Effector memory CD4-positive, alpha-beta T cell (primary cell): ENCODE results near the gene STK24.
A peak's percentile ranks its signal among the peaks of the same experiment; 100 is the strongest.

Source experiments
- DNase-seq, 3 donors: peaks; one replicate each; pipeline ENCODE4 v3.0.0-alpha.2; 2020
- H3K27ac ChIP-seq: 2 replicates; pipeline ENCODE4 v1.7.0; 2013; ENCODE audit warnings: mild to moderate bottlenecking, low read length, moderate library complexity; ENCODE audit not compliant: insufficient read depth, poor library complexity, severe bottlenecking
- H3K27me3 ChIP-seq: replicated peaks from 2 replicates; pipeline ENCODE4 v1.7.0; 2013; ENCODE audit warnings: mild to moderate bottlenecking, low read length; ENCODE audit not compliant: insufficient read depth, control insufficient read depth, poor library complexity, severe bottlenecking
- H3K36me3 ChIP-seq: 2 replicates; pipeline ENCODE4 v1.7.0; 2013; ENCODE audit warnings: mild to moderate bottlenecking, low read length, moderate library complexity; ENCODE audit not compliant: control insufficient read depth, insufficient read depth
- H3K4me1 ChIP-seq: 2 replicates; pipeline ENCODE4 v1.7.0; 2013; ENCODE audit warnings: low read length, mild to moderate bottlenecking; ENCODE audit not compliant: control insufficient read depth, insufficient read depth, poor library complexity, severe bottlenecking
- H3K4me3 ChIP-seq: 2 replicates; pipeline ENCODE4 v1.7.0; 2013; ENCODE audit warnings: low read length, low read depth, mild to moderate bottlenecking; ENCODE audit not compliant: insufficient read depth, poor library complexity, severe bottlenecking
- H3K9me3 ChIP-seq: 2 replicates; pipeline ENCODE4 v1.7.0; 2013; ENCODE audit warnings: mild to moderate bottlenecking, low read length, moderate library complexity; ENCODE audit not compliant: control insufficient read depth

The STK24 gene

DNA sequence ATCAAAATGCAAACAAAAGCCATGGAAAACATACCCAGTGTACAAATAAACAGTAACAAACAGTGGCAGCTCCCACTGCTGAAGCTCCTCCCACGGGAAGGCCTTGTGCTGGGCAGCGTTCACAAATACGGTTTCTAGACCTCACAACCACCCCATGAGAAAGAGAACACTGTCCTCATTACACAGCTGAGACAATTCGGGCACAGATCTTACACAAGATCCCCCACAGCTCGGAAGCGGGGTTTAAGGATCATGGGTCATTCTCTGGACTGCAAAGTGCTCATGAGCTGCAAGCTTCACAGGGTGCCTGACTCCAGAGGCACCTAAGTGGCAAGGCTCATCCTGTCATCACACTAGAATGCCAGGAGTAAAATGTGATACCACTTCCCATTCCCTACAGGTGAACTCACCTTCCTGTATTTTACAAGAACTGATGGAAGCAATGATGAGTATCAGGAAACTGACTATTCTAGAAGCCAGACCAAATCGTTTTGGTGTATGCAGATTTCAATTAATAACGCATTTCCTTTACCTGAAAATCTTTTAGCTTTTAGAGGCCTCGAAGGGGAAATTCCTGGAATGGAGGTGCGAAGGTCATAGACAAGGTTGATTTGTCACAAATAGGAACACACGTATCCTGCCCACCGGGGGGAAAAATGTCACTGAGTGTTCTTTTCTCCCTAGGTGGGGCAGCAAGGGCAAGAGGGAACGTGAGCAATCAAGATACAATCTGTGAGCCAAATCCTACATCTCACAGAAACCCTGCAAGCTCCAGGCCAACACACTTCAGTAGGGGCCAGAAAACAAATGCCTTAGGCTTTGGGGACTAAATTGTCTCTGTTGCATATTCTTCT, 41.2 kb downstream of the STK24 start:
- Histone ChIP-seq H3K27me3 (no peaks in the 10 kb centered on the region), H3K27ac (peak overlapping the region; percentile 34), H3K4me3 (no peak overlapping the region), H3K36me3 (peaks cover 8% of the 10 kb centered on the region), H3K4me1 (peaks cover 54% of the 10 kb centered on the region), H3K9me3 (no peaks in the 10 kb centered on the region)
- no peak for DNase-seq

DNA sequence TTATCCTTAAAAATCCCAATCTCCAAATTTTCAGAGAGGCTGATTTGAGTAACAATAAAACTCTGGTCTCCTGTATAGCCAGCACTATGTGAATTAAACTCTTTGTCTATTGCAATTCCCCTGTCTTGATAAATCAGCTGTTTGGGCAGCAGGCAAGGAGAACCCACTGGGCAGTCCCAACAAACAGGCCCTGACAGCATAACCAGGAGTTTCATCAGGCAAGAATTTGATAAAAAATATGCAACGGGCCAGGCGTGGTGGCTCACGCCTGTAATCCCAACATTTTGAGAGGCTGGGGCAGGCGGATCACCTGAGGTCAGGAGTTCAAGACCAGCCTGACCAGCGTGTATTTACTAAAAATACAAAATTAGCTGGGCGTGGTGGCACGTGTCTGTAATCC, 42.1 kb downstream of the STK24 start:
- Histone ChIP-seq H3K4me3 (no peak overlapping the region), H3K27me3 (no peaks in the 10 kb centered on the region), H3K27ac (no peak overlapping the region), H3K4me1 (peaks cover 60% of the 10 kb centered on the region), H3K36me3 (peaks cover 8% of the 10 kb centered on the region), H3K9me3 (no peaks in the 10 kb centered on the region)
- DNase-seq: no peak

DNA sequence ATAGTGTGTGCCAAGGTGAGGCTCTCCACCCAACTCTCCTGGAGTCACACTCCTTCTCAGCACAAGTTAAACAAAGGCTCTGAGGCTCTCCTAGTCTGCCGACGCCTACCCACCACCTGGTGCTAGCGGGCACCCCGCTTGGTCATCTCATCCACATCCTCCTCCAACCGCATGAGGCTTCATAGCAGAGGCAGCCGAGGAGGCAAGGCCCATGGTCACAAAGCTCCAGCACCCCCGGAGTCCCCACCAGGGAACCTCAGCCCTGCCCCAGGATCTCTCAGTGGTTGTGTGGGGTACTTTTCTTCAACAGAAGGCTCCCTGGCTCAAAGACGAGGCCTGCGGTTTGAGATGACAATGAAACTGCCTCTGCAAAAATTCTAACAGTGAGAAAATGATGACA, 43.0 kb downstream of the STK24 start:
- Histone ChIP-seq H3K4me3 (no peak overlapping the region), H3K27ac (peak overlapping the region; percentile 7), H3K9me3 (no peaks in the 10 kb centered on the region), H3K27me3 (no peaks in the 10 kb centered on the region), H3K36me3 (peaks cover 5% of the 10 kb centered on the region), H3K4me1 (peaks cover 68% of the 10 kb centered on the region)
- DNase-seq: no peak

DNA sequence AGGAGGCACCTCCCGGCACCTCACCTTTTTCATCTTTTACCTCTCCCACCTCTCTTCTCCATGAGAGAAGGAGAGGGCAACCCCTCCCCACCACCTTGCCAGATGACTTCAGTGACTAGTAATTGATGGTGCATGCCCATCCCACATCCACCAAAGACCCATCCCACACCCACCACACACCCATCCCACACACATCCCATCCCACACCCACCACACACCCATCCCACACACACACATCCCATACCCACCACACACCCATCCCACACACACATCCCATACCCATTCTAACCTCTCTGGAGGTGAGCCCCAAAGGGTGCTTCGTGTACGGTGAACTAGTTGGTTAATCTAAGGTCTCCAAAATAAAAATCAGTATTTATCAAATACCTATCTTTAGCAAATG, 44.7 kb downstream of the STK24 start:
- peaks cover 64% of the 10 kb centered on the region for H3K4me1 ChIP-seq
- no peaks in the 10 kb centered on the region for H3K36me3 ChIP-seq
- no peaks in the 10 kb centered on the region for H3K9me3 ChIP-seq
- no peaks in the 10 kb centered on the region for H3K27me3 ChIP-seq
- no peak overlapping the region for H3K4me3 ChIP-seq
- no peak overlapping the region for H3K27ac ChIP-seq
- no peak for DNase-seq

- no peaks in the 10 kb centered on the region for H3K9me3 ChIP-seq
- no peak overlapping the region for H3K27ac ChIP-seq
- H3K36me3 ChIP-seq: no peaks in the 10 kb centered on the region
- no peak overlapping the region for H3K4me3 ChIP-seq
- H3K27me3 ChIP-seq: no peaks in the 10 kb centered on the region
- H3K4me1 ChIP-seq: peaks cover 59% of the 10 kb centered on the region
- no peak for DNase-seq
Measured at GRCh38 chr13:98530217-98530616, 46.7 kb downstream of the STK24 start.

DNA sequence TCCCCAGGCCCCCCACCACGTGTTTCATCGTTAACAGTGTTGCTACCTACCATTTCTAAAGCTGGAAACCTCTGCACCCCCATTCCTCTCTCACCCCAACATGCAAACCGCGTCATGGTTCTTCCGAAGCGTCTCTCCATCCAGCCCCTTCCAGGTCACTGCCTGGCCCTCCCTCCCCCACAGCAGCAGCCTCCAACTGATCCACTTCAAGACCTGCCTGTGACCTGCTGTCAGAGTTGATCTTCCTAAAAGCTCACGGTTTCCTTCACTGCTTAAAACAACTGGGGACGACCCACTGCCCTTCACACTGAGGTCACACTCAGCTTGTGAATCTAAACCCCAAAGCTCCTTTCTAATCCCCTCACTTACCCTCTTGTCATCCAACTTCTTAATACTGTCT, 47.7 kb downstream of the STK24 start:
- Histone ChIP-seq H3K4me3 (no peak overlapping the region), H3K4me1 (peaks cover 66% of the 10 kb centered on the region)

GRCh38 chr13:98528663-98529064, 48.2 kb downstream of the STK24 start:
- Histone ChIP-seq H3K27me3 (no peaks in the 10 kb centered on the region), H3K4me3 (no peak overlapping the region), H3K27ac (peak overlapping the region; percentile 12), H3K9me3 (no peaks in the 10 kb centered on the region), H3K4me1 (peaks cover 69% of the 10 kb centered on the region), H3K36me3 (no peaks in the 10 kb centered on the region)
- no peak for DNase-seq

More for the DNA sequence above, 47.7 kb downstream of the STK24 start:
- no peak overlapping the region for H3K27ac ChIP-seq
- H3K9me3 ChIP-seq: no peaks in the 10 kb centered on the region
- no peaks in the 10 kb centered on the region for H3K36me3 ChIP-seq
- H3K27me3 ChIP-seq: no peaks in the 10 kb centered on the region
- no peak for DNase-seq

DNA sequence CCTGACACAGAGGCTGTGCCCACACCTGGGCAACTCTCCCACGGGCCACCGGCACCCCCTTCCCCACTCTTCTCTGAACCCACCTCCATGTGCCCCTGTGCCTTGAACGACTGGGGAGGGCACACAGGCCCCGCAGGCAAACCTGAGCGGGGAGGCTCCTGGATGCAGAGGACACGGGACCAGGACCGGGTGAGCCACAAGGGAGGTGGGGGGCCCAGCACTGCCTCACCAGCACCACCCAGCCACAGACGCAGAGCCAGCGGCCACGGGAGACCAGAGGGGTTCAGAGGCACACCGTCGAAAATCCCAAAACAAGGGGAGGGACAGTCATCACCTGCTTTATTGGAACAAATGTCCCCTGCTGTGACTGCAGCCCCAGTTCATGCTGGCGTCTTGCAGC, 49.4 kb downstream of the STK24 start:
- Histone ChIP-seq H3K27me3 (no peaks in the 10 kb centered on the region), H3K27ac (no peak overlapping the region), H3K9me3 (no peaks in the 10 kb centered on the region), H3K36me3 (no peaks in the 10 kb centered on the region), H3K4me3 (no peak overlapping the region), H3K4me1 (peaks cover 77% of the 10 kb centered on the region)
- DNase-seq: no peak

DNA sequence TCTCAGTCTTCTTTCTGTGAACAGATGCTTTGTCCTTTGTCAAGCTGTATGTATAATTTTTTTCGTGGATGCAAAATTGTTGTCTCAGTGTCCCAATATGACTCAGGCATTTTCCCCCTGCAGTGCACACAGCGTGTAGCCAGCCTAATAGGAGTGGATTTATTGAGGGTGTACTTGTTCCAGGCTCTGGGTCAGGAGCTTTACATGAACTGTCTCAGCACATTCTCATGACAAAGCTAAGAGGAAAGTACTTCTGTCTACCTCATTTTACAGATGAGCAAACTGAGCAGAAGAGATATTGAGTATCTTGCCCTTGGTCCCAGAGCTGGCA, 50.8 kb downstream of the STK24 start:
- Histone ChIP-seq H3K36me3 (no peaks in the 10 kb centered on the region), H3K27me3 (no peaks in the 10 kb centered on the region), H3K4me3 (no peak overlapping the region), H3K27ac (peak overlapping the region; percentile 27), H3K9me3 (no peaks in the 10 kb centered on the region), H3K4me1 (peaks cover 77% of the 10 kb centered on the region)
- no peak for DNase-seq

- H3K4me1 ChIP-seq: peaks cover 75% of the 10 kb centered on the region
- no peak for DNase-seq
- no peak overlapping the region for H3K4me3 ChIP-seq
- H3K27me3 ChIP-seq: no peaks in the 10 kb centered on the region
- no peaks in the 10 kb centered on the region for H3K9me3 ChIP-seq
- peak overlapping the region; percentile 59 for H3K27ac ChIP-seq
- no peaks in the 10 kb centered on the region for H3K36me3 ChIP-seq
Measured at GRCh38 chr13:98525456-98526181, 51.3 kb downstream of the STK24 start.
